HG02610 (cell line): Measurements from ENCODE around the gene SEZ6L.

Experiments used
- ATAC-seq: cut with Tn5 transposase; IDR thresholded peaks from one replicate; pipeline ENCODE4 v1.9.1; 2021; ENCODE audit warnings: mild to moderate bottlenecking, moderate library complexity; ENCODE audit not compliant: unreplicated experiment

Gene SEZ6L

DNA sequence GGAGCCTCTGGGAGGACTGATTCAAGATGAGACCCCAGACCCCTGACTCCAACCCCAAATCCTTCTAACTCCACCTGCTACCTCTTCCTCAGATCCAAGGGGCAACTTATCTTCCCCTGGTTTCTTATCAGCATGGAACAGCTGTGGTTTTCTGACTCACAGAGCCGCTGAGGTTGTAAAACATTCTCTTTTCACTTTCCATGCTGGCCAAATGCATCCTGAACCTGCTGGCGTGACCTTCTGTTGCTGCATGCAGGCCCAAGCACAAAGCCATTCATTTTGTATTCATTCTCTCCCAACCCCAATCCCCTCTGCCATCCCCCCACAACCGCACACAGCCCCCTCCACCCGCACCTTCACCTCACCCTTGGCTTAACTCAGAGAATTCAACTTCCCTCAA, 70.3 kb downstream of the SEZ6L start:
- ATAC-seq, result no peak

GRCh38 chr22:26241361-26241760, 72.1 kb downstream of the SEZ6L start:
- no peak for ATAC-seq

DNA sequence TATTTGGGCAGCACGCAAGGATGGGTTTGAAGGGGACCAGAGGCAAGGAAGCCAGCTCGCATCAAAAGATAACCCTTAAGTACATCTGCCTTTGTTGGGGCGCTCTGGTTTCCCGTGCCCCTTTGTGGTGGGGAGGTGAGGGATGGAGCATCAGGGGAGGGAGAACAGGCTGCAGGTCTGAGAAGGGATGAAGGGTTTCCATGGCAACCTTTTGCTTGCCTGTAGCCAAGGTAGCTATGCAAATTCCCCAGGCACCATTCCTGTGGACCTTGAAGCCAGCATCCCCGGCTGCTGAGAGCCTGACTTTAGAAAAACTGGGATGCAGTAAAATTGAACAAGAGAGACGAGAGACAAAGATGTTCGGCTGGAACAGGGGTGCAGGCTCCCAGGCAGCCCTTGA, 75.7 kb downstream of the SEZ6L start:
- no peak for ATAC-seq

DNA sequence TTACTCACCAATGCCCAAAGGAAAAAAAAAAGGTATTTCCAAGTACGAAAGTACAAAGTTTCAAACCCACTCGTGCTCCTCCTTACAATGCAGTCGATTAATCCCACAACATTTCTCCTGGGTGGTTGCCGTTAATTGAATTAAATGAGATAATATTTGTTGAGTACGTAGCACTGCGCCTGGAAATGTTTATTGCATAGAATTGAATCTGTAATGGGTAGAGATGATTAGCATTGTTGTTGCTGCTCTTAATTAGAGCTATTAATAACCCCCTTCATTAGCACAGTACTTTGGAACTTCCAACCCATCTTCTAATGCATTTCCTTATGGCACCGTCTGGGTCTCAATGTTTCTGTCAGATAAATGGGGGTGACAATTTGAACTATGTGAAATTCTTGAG, 77.3 kb downstream of the SEZ6L start:
- ATAC-seq, result no peak

DNA sequence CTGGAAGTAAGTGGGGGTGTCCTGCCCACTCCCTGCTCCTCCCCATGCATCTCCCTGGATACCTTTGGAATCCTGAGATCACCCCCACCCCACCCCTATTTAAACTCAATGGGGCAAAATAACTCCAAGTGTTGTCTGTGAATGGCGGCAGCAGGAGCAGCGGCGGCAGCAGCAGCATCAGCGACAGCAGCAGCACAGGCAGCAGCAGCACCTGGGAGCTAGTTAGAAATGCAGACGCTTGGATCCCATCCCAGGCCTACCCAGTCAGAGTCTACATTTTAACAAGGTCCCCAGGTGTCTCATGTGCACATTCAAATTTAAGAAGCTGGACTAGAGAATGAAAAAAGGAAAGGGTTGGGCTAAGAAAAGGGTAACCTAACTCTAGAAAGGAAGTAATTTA, 82.6 kb downstream of the SEZ6L start:
- ATAC-seq, result no peak

- ATAC-seq, result no peak
These were observed 90.2 kb downstream of the SEZ6L start for GRCh38 chr22:26259510-26259909.

DNA sequence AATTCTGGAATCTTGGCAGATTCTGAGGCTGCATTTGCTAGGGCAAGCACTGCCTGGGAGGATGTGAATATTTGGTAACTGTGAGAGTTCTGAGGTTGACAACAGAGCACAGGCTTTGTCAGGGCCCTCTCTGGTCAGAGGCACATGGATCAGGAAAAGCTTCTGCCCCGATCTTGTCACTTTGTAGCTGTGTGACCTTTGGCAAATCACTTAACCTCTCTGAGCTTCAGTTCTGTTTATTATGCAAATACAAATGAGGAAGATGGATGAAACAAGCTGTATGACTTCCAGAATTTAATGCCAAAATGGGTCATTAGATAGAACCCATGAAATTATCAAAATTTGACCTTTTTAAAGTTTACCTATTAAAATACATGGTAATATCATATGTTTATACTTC, 94.9 kb downstream of the SEZ6L start:
- no peak for ATAC-seq

GRCh38 chr22:26265281-26265680, 96.0 kb downstream of the SEZ6L start:
- no peak for ATAC-seq

GRCh38 chr22:26265909-26266308, 96.6 kb downstream of the SEZ6L start:
- ATAC-seq, result no peak

DNA sequence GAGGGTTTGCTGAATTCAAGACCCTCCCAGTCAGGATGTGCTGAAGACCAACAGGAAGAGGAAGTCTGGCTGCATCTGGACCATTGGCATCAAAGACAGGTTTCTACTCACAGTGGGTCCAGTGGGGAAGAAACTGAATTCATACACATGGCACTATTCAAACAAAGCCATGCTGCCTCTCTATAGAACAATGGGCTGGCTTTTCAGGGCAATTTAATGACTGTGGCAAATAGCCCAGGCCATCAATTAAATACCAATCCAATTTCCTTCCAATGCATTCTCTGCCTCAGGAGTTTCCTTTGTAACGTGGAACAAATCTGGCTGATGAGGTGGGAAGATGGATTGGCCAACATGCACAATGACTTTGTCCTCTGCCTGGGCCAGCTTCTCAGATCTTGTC, 98.6 kb downstream of the SEZ6L start:
- no peak for ATAC-seq

DNA sequence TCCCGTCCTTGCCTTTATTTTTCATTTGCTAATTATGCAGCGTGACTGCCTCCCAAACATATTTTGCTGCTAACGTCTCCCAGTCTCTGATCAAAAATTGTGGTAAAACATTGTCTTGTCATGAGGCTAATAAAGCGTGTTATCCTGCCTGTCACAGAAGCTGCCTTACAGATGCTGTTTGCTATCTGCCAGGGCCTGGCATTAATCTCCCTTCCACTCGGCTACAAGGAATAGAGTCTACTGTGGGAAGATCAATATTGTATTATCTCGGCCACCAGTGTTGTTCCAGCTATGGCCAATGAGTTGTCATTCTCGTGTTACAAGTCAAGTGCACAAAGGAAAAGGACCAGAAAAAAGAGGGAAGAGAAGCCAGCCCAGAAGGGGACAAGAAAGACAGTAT, 100.3 kb downstream of the SEZ6L start:
- no peak for ATAC-seq

GRCh38 chr22:26271427-26271826, 102.2 kb downstream of the SEZ6L start:
- ATAC-seq, result no peak

DNA sequence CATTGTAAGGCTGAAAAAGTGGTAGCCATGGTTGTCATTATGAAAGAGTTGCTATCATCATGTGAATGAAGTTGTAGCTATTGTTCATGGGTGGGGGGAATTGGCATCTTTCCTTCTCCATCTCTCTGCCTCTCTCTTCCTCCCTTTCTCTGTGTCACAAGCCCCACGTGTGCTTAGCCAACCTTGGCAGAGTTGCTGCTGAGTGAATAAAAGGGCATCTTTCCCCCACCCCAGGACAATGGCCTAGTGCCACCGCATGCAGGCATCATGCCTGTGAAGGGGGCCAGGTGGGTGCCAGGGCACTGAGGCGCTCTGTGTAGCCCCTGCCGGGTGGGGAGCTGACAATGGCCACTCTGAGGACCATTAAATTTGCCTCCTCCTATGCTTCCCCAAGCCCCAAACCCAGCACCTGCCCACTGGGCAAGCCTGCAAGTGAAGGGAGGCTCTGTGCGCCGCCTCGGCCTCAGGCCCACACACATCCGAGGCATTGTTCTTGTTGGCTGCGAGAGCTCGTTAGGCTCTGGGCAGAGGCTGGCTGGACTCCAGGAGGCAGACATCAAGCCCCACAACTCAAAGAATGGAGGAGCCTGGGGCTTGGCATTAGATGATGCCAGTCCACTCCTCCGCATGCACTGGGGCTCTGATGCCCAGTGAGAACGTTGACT, 103.9 kb downstream of the SEZ6L start:
- no peak for ATAC-seq

DNA sequence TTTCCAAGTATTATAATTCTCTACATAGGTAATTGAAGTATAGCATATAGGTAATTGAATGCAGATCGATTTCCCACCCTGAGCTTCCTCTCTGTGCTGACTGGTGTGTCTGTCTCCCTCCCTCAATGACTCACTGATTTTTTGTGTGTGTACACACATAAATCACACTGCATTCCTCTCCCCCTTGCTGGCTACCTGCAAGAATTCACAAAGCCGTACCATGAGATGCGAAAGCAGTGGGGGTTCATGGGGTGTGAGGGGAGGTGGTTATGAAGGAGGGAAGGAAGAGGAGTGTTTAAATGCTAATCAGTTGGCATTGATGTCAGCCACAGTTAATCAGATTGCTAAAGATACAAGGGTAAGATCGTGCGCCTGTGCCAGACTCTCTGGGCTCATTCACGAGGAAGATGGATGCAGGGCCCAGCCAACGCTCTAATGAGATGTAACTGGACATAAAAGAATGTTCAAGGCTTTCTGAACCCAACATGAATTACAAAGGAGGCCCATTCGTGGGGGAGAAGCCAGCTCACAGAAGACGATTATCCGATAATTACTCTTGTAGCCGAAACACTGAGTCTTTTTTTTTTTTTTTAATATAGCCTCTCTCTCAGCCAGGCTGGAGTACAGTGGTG, 107.4 kb downstream of the SEZ6L start:
- no peak for ATAC-seq

GRCh38 chr22:26281941-26282340, 112.7 kb downstream of the SEZ6L start:
- ATAC-seq, result no peak

DNA sequence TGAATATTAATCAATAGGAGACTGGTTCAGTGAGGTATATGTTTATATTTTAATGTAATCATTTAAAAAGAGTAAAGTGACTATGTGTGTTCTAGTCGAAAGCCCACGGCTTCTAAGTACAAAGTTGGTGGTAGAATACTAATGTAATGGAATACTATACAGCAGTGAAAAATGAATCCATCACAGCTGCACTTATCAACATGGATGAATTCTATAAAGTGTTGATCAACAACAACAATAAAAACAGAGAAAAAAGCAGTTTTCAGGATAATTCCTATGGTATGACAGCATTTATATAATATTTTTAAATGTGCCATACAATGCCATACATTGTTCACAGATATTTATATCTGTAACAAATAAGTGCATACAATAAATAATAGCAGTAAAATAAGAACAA, 114.1 kb downstream of the SEZ6L start:
- ATAC-seq, result no peak

- ATAC-seq, result no peak
These were observed 116.4 kb downstream of the SEZ6L start for GRCh38 chr22:26285632-26286031.

DNA sequence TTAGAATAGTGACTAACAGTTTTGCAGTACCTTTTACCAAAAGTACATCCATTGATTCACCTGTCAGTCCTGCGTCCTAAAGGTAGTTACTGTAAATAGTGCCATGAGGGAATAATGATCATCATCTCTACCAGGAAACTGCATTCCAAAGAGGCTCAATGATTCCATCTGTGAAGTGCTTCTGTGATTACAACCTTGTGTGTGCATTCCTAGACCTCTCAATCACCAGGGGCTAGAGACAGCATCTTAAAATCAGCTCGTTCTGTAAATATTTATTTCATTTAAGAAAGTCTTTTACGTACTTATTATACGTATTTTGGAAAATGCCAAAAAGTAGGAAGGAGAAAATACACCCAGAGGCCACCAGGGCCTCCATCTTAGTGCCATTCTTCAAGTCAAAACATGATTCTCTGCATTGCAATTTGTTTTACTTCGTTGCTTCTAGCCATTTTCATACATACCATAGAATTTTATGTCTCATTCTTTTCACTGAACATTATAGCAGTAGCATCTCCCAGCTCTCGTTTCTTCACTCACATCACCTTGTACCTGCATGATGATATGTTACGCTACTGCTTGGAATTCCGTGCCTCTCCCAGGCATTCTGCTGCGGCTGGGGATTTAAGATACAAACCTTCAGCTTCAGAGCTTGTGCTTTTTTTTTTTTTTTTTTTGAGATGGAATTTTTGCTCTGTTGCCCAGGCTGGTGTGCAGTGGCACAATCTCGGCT, 117.0 kb downstream of the SEZ6L start:
- no peak for ATAC-seq

DNA sequence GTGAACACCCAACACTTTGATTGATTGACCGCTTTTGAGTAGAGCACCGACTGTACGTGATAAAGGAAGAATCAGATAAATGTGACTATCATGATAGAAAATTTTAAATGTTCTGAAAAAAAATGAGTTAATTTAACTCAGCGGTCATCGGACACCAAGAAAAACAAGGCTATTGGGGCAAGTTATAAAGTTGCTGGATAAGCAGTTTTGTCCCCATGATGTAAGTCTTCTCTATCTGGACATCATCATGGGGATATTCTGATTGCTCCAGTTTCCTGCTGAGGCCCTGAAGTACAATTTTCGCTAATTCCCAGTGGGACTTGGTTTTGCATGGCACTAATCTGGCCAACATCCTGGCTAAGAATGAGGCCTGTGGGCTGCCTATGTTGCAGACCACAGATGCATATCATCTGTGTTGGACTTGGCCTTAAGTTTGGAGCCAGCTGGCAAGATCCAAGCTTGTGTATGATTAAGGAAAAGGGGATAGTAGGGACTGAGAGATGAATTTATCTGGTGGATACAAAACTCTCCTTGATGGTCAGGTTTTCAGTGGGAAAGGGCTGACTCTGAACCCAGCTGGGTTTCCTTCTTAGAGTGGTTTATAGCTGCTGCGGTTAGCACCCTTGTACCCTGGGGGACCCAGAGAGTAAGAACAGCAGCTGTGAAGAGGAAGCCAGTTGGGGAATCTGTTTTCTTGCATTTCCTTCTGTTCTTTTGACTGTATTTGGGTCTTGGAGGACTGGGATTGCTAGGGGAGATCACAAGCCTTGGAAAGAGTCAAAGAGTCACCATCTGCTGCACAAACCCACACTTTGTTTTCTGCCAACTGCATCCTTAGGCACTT, 118.3 kb downstream of the SEZ6L start:
- no peak for ATAC-seq

GRCh38 chr22:26289611-26290101, 120.4 kb downstream of the SEZ6L start:
- no peak for ATAC-seq

- no peak for ATAC-seq
These were observed 122.8 kb downstream of the SEZ6L start for GRCh38 chr22:26291940-26292666.
